NCI-H510A treated with DMSO at 0.1 percent for 48 hours (cell line): ENCODE results near the gene ZNF511.
"Not testable (repeated sequence)": the region's sequence is repeated elsewhere in the genome, so short reads cannot be mapped to it uniquely, and the experiment has no call there.

Source experiments
- DNase-seq: peaks from one replicate; lab custom pipeline; 2025; lab: John Stamatoyannopoulos, UW

The ZNF511 gene

DNA sequence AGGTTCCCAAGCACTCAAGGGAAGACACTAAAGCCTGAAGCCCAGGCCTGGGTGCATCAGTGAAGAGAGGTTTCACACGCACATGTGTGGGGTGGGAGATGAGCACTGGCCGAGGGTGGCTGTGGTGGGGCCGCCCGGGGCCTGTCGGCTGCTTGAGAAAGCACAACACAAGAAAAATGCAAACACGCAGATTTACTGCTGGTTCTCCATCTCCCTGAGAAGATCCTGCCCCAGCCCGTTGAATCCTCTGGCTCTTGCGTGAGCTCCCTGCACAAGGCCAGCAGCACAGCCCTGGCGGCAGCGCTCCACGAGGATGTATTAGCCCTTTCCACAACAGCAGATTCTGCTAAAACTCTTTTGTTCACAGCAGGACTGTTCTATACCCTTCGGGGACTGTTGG is 6.2 kb downstream of the ZNF511 start:
- DNase-seq = no peak

DNA sequence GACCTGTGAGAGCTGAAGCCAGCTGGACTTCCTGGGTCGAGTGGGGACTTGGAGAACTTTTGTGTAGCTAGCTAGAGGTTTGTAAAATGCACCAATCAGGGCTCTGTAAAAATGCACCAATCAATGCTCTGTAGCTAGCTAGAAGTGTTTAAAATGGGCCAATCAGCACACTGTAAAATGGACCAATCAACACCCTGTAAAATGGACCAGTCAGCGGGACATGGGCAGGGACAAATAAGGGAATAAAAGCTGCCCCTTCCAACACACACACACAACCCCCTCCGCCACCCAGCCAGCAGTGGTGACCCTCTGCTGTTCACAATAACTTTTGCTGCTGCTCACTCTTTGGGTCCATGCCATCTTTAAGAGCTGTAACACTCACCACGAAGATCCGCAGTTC is 7.1 kb downstream of the ZNF511 start:
- no peak for DNase-seq

DNA sequence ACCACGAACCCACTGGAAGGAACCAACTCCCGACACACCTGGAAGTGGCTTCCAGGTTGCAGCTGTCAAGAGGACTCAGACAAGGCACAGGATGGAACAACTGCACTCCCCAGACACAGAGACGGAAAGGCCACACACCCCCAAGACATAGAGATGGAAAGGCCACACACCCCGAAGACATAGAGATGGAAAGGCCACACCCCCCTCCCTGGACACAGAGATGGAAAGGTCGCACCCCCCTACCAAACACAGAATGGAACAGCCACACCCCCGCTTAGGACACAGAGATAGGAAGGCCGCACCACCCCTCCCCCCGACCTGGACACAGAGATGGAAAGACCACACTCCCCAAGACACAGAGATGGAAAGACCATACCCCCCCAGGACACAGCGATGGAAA is 7.6 kb downstream of the ZNF511 start:
- DNase-seq = no peak

GRCh38 chr10:133316732-133317131 is 8.0 kb downstream of the ZNF511 start:
- no peak for DNase-seq

DNA sequence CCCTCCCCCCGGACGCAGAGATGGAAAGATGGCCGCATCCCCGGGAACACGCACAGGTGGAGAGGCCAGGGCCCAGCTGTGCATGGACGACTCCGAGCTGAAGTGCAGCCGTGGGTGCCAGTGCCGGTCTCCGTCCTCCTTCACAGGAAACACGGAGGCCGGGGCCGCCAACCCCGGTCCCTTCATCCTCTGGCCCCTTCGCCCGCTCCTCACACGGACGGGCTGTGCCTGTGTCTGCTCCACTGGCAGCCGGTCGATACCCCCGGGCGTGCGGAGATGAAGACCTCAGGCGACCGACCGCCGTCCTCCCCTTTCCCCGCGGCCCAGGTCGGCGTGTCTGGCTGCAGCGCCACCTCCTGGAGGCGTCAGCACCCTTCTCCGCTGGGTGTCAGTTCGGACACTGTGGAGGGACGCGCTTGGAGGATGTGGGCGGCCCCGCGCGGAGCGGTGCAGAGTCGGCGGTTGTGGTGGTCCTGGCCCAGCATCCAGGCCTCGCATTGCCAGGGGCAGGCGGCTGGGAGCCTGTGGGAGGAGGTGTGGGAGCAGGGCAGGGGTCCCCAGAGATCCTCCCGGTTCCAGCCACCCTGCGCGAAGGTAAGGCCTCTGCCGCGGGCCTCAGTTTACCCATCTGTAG is 9.9 kb downstream of the ZNF511 start:
- DNase-seq = peak; percentile 62

DNA sequence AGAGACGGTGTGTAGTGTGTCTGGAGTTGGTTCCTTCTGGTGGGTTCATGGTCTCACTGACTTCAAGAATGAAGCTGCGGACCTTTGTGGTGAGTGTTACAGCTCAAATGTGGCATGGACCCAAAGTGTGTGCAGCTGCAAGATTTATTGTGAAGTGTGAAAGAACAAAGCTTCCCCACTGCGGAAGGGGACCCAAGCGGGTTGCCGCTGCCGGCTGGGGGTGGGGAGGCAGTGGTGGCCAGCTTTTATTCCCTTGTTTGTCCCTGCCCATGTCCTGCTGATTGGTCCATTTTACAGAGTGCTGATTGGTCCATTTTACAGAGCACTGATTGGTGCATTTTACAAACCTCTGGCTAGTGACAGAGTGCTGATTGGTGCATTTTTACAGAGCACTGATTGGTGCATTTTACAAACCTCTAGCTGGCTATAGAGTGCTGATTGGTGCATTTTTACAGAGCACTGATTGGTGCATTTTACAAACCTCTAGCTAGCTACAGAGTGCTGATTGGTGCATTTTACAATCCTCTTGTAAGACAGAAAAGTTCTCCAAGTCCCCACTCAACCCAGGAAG is 12.2 kb downstream of the ZNF511 start:
- DNase-seq = not testable (repeated sequence)

DNA sequence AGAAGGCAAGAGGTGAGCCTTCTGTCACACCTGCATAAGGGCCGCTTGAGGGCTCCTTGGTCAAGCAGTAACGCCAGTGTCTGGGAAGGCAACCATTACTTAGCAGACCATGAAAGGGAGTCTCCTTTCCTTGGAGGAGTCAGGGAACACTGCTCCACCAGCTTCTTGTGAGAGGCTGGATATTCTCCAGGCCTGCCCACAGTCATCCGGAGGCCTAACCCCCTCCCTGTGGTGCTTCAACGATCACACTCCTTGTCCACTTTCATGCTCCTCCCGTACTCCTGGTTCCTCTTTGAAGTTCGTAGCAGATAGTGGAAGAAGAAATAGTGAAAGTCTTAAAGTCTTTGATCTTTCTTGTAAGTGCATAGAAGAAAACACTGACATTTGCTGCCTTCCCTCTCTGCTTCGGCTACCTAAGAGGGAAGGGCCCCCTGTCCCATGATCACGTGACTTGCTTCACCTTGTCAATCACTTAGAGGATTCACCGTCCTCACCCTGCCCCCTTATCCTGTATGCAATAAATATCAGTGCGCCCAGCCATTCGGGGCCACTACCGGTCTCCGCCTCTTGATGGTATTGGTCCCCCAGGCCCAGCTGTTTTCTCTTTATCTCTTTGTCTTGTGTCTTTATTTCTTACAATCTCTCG is 13.5 kb downstream of the ZNF511 start:
- not testable (repeated sequence) for DNase-seq

DNA sequence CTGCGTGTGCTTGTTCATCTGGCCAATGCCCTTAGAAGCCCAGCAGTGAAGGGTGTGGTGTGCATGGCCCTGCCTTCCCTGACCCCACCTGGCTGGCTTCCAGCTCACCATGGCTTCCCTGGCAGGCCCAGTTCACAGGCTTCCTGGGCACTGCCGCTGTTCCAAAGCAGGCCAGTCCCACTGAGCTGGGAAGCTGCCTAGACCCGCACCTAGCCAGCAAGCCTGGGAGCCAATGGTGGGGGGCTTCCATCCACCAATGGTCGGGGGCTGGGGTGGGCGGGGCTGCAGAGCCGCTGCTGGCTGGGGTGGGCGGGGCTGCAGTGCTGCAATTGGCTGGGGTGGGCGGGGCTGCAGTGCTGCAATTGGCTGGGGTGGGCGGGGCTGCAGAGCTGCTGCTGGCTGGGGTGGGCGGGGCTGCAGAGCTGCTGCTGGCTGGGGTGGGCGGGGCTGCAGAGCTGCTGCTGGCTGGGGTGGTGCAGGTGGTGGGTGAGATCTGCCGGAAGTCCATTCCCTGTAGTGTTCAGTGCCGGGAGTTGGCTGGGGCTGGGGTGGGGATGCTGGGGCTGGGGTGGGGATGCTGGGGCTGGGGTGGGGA is 15.6 kb downstream of the ZNF511 start:
- DNase-seq = peak; percentile 16

- DNase-seq = no peak
Measured at GRCh38 chr10:133324857-133325260, 16.1 kb downstream of the ZNF511 start.

GRCh38 chr10:133325440-133326222 is 16.9 kb downstream of the ZNF511 start:
- no peak for DNase-seq

DNA sequence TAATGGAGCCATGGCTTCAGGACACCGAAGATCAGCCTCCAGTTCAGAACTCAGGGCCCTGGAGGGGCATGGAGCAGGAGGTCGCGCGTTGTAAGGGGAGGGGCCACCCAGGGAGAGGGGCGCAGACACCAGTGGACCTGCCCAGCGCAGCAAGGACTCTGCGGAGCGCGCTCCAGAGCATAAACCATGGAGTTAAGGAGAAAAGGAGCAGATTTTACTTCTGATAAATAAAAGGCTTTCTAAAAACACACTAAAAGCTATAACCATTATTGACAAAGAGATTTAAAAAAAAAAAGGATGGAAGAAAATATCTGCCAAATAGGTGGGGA is 17.5 kb downstream of the ZNF511 start:
- DNase-seq = no peak

- peak; percentile 18 for DNase-seq
Measured at GRCh38 chr10:133326745-133327650, 18.3 kb downstream of the ZNF511 start.

- DNase-seq = no peak
Measured at GRCh38 chr10:133327651-133328357, 19.1 kb downstream of the ZNF511 start.

- DNase-seq = no peak
Measured at GRCh38 chr10:133328358-133329343, 19.9 kb downstream of the ZNF511 start.

GRCh38 chr10:133329491-133330202 is 20.9 kb downstream of the ZNF511 start:
- DNase-seq = peak; percentile 88

DNA sequence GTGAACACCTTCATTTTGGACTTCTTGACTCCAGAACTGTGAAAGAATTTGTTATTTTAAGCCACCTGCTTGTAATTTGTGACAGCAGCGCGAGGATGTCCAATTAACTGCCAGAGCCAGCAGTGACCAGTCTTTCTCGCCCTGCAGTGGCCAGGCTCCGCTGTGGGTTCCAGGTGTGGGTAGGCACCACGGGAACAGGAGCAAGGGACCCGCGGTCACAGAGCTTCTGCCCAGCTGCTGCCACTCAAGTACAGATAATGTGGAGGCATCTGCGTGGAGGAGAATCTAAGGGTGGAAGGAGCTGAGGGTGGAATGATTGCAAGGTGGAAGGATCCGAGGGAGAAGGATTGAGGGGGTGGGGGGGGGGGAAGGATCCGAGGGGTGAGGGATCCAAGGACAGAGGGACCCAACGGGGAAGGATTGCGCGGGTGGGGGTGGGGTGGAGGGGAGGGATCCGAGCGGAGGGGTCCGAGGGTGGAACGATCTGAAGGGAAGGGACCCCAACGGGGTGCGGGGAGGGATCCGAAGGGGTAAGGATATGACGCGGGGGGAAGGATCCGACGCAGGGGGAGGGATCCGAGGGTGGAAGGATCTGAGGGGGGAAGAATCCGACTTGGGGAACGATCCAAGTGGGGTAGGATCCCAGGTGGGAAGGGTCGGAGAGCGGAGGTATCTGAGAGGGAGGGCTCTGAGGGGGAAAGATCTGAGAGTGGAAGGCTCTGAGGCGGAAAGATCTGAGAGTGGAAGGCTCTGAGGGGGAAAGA is 24.4 kb downstream of the ZNF511 start:
- no peak for DNase-seq

- DNase-seq = no peak
Measured at GRCh38 chr10:133334503-133335245, 26.0 kb downstream of the ZNF511 start.
